DMS79 treated with DMSO at 0.1 percent for 48 hours (cell line): ENCODE data around the gene JHY.
A peak's percentile ranks its signal among the peaks of the same experiment; 100 is the strongest.

Experiments
- DNase-seq: peaks from one replicate; lab custom pipeline; 2025; lab: John Stamatoyannopoulos, UW

JHY gene

GRCh38 chr11:122954455-122954854 is 71.9 kb downstream of the JHY start:
- no peak for DNase-seq

GRCh38 chr11:122963961-122964360 is 81.4 kb downstream of the JHY start:
- DNase-seq, result no peak

GRCh38 chr11:122976061-122976733 is 93.6 kb downstream of the JHY start:
- DNase-seq, result no peak

GRCh38 chr11:122976734-122977469 is 94.3 kb downstream of the JHY start:
- peak; percentile 59 for DNase-seq

- DNase-seq, result no peak
These were observed 95.1 kb downstream of the JHY start for GRCh38 chr11:122977470-122978298.

- DNase-seq, result no peak
These were observed 95.7 kb downstream of the JHY start for GRCh38 chr11:122978299-122978620.

GRCh38 chr11:122979103-122979814 is 96.7 kb downstream of the JHY start:
- no peak for DNase-seq

- no peak for DNase-seq
These were observed 97.4 kb downstream of the JHY start for GRCh38 chr11:122979815-122980595.

- DNase-seq, result peak; percentile 45
These were observed 99.1 kb downstream of the JHY start, which contains the start of gene BSX for GRCh38 chr11:122981388-122982264. Gene BSX, minus strand, starts transcription at chr11:122981834. Its CDS starts 163 bp downstream, at chr11:122981671.

- DNase-seq, result peak; percentile 85
These were observed 101.1 kb downstream of the JHY start for GRCh38 chr11:122983438-122984185.

GRCh38 chr11:122984186-122985011 is 101.8 kb downstream of the JHY start:
- DNase-seq, result peak; percentile 80

GRCh38 chr11:122995526-122995925 is 113.0 kb downstream of the JHY start:
- no peak for DNase-seq

- no peak for DNase-seq
These were observed 116.3 kb downstream of the JHY start for GRCh38 chr11:122998727-122999366.

- no peak for DNase-seq
These were observed 118.2 kb downstream of the JHY start for GRCh38 chr11:123000721-123001120.

GRCh38 chr11:123006860-123007542 is 124.4 kb downstream of the JHY start:
- DNase-seq, result no peak
